Measurements from ENCODE around the gene CACNA1B.

GRCh38 chr9:137965177-137965795, 87.7 kb downstream of the CACNA1B start:
- TF ChIP-seq, protein P1, sequence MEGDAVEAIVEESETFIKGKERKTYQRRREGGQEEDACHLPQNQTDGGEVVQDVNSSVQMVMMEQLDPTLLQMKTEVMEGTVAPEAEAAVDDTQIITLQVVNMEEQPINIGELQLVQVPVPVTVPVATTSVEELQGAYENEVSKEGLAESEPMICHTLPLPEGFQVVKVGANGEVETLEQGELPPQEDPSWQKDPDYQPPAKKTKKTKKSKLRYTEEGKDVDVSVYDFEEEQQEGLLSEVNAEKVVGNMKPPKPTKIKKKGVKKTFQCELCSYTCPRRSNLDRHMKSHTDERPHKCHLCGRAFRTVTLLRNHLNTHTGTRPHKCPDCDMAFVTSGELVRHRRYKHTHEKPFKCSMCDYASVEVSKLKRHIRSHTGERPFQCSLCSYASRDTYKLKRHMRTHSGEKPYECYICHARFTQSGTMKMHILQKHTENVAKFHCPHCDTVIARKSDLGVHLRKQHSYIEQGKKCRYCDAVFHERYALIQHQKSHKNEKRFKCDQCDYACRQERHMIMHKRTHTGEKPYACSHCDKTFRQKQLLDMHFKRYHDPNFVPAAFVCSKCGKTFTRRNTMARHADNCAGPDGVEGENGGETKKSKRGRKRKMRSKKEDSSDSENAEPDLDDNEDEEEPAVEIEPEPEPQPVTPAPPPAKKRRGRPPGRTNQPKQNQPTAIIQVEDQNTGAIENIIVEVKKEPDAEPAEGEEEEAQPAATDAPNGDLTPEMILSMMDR (IDR thresholded peaks at IDR 0.05), result no peak
- no peak for TF ChIP-seq POLR2A (IDR thresholded peaks at IDR 0.05)
